Activated T-cell treated with anti-CD3 and anti-CD28 coated beads, Interleukin-2, amount 50 U/mL, for 24 hours (primary cell): ENCODE results near the gene COPG2.

Experiments
- DNase-seq: peaks from one replicate; pipeline ENCODE4 v3.0.0-alpha.2; 2020
- H3K27ac Mint-ChIP-seq: 2 replicates; pipeline ENCODE4 v1.8.0; 2020; ENCODE audit warnings: mild to moderate bottlenecking, mixed read lengths
- H3K27me3 Mint-ChIP-seq: 2 replicates; pipeline ENCODE4 v1.8.0; 2020; ENCODE audit warnings: mixed read lengths
- H3K36me3 Mint-ChIP-seq: 2 replicates; pipeline ENCODE4 v1.8.0; 2020; ENCODE audit warnings: low read depth, mixed read lengths
- H3K4me1 Mint-ChIP-seq: 2 replicates; pipeline ENCODE4 v1.8.0; 2020; ENCODE audit warnings: low read depth, mixed read lengths
- H3K4me3 Mint-ChIP-seq: 2 replicates; pipeline ENCODE4 v1.8.0; 2020; ENCODE audit warnings: mild to moderate bottlenecking, moderate library complexity, mixed read lengths
- H3K9me3 Mint-ChIP-seq: 2 replicates; pipeline ENCODE4 v1.8.0; 2020; ENCODE audit warnings: mixed read lengths

Gene COPG2

DNA sequence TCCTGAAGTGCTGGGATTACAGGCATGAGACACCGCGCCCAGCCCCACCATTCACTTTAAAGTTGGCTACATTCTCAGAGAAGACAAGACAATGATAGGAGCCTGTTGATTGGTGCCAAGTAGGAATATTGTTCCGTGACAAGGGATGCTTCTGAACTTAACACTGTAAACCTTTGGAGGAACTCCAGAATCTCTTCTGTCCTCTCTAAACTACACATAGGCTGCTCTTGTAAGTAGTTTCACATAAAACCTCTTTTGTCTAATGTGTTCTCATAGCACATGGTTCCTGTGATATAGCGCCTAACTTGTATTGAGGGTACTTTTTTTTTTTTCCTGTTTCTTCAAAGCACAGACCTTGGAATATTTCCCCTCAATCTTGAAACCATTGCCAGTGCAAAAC, 3.6 kb upstream of the COPG2 start:
- peaks cover 1% of the 10 kb centered on the region for H3K36me3 Mint-ChIP-seq
- no peak overlapping the region for H3K27ac Mint-ChIP-seq
- H3K27me3 Mint-ChIP-seq: no peaks in the 10 kb centered on the region
- no peak for DNase-seq
- H3K4me3 Mint-ChIP-seq: no peak overlapping the region
- H3K9me3 Mint-ChIP-seq: no peaks in the 10 kb centered on the region
- H3K4me1 Mint-ChIP-seq: peaks cover 18% of the 10 kb centered on the region

DNA sequence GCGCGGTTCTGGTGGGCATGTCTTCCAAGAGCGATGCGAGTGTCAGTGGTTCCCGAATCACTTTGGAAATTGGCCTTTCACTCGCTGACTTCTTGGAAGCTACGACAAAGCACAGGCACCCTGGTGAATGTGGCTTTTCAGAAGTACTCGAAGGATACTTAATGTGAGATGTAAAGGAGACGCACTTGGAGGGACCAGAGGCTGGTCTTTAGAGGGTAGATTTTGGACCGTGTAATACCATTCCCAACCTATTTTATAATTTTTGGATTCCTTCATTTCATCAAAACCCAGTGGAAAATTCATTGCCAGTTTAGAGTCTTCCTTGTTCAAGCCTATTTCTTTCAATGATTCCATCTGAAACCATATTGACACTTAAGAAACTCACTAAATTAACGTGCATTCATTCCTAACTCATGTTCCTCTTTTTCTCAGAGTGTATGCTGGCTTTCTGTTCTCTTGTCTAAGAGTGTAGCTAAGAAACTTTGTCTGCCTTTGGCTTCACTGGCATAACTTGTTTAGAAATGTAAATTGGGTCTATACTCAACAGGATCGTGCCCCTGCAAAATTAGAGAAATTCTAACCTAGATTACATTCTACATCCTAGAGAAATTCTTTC, 645 bp upstream of the COPG2 start:
- H3K4me1 Mint-ChIP-seq: peaks cover 19% of the 10 kb centered on the region
- no peak for DNase-seq
- H3K36me3 Mint-ChIP-seq: peaks cover 14% of the 10 kb centered on the region
- peak overlapping the region; percentile 85 for H3K4me3 Mint-ChIP-seq
- H3K9me3 Mint-ChIP-seq: no peaks in the 10 kb centered on the region
- peak overlapping the region; percentile 91 for H3K27ac Mint-ChIP-seq
- no peaks in the 10 kb centered on the region for H3K27me3 Mint-ChIP-seq

DNA sequence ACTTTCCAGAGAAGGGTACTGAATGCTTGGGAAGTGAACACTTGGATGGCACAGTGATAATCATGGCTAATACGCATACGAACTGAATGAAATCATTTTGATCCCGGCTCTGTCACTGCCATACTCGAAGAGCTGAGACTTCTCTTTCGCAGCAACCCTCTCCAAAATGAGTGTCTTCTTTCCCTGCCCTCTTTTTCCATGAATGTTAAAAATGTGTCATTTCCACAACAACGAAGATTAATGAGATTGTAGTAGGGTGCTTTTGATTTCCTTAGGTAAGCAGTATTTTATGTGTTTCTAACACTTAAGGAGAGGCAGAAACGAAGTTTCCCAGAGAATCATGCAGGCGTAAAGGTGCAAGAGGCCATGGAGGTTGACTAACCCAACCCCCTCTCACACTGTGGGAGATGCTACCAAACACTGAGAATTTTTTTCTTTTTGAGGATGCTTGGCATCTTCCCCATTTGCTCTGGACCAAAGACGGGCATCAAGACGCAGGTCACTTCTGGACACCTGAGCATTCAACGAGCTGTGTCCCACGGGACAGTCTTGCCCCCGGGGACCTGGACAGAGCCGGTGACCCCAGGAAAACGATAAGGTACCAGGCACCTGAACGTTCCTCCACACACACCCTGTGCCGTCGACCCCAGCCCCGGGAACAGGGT, 823 bp downstream of the COPG2 start:
- Mint-ChIP-seq H3K9me3 (no peaks in the 10 kb centered on the region), H3K36me3 (peaks cover 20% of the 10 kb centered on the region), H3K27ac (peak overlapping the region; percentile 3), H3K4me3 (peak overlapping the region; percentile 84), H3K27me3 (no peaks in the 10 kb centered on the region), H3K4me1 (peaks cover 19% of the 10 kb centered on the region)
- DNase-seq: no peak

DNA sequence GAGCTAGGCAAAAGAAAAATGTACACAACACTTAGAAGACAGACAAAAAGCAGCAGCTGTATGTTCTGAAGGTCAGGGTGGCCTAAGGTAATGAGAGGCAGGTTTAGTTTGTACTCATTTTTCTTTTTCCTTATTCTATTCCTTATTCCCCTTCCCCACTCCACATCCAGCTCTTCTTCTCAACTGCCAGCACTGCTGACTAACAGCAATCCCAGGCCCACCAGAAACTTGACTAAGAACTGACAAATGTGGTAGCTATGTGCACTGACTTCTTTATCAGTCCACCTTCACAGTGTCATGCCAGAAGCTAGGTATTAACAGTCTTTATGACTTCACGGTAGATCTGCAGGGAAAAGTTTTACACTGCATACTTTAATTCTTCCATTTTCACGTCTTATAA, 6.1 kb downstream of the COPG2 start:
- Mint-ChIP-seq H3K4me3 (no peak overlapping the region), H3K36me3 (peaks cover 59% of the 10 kb centered on the region), H3K27me3 (no peaks in the 10 kb centered on the region), H3K4me1 (peaks cover 5% of the 10 kb centered on the region), H3K9me3 (no peaks in the 10 kb centered on the region), H3K27ac (no peak overlapping the region)
- DNase-seq: no peak

DNA sequence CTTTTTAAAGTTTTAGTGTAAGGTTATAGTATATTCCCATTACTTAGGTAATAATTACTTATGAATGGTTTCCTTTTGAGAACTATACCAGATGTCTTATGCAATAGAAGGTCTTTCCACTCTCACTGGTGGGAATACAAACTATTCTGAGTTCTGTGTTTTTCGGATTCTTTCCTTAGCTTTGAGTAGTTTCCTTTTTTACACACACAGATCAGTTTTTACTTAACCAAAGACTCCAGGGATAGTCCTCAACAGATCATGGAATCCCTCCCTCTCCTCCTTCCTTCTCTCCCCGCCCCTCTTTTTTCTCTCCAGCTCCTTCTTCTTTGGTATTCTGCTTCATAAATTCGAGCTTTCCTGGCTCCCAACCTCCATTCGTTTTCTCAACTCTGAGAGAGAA, 13.3 kb downstream of the COPG2 start:
- Mint-ChIP-seq H3K27ac (no peak overlapping the region), H3K36me3 (peaks cover 49% of the 10 kb centered on the region), H3K9me3 (no peaks in the 10 kb centered on the region), H3K4me3 (no peak overlapping the region), H3K4me1 (peaks cover 19% of the 10 kb centered on the region), H3K27me3 (no peaks in the 10 kb centered on the region)
- DNase-seq: no peak

DNA sequence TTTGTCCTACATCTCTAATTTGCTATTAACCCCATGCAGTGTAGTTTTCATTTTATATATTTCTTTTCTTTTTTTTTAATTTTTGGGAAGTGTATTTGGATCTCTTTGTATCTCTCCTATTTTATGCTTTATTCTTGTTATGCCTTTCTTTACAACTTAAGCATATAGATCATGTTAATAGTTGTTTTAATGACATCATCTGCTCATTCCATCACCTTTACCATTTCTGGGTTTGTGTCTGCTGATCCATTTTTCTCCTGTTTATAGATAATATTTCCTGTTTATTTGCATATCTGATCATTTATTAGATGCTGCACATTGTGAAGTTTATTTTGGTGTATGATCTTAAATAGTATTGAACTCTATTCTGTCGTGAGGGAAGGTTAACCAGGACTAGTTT, 13.7 kb downstream of the COPG2 start:
- H3K4me1 Mint-ChIP-seq: peaks cover 23% of the 10 kb centered on the region
- no peaks in the 10 kb centered on the region for H3K27me3 Mint-ChIP-seq
- no peak for DNase-seq
- no peak overlapping the region for H3K4me3 Mint-ChIP-seq
- no peak overlapping the region for H3K27ac Mint-ChIP-seq
- peaks cover 49% of the 10 kb centered on the region for H3K36me3 Mint-ChIP-seq
- peaks cover 3% of the 10 kb centered on the region for H3K9me3 Mint-ChIP-seq

DNA sequence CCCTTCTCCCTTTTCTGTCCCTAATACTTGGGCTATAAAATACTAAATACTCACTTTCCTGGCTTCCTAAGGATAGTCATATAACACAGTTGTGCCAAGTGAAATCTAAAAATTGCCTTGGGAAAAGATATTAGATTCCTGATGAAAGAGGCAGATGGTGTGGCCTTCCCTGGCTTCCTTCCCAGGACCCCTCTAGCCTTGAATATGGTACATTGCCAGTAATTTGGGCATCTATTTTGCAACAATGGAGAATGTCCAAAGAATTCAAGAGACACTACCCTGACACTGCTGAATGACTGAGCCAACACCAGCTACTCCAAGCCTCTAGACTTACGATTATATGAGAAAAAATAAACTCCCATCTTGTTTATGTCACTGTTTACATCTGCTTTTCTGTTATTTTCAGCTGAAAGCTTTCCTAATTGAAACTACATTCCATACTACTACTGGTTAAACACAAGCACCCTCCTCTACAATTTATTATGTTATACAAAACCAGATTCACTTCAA, 17.9 kb downstream of the COPG2 start:
- no peak overlapping the region for H3K27ac Mint-ChIP-seq
- no peaks in the 10 kb centered on the region for H3K27me3 Mint-ChIP-seq
- DNase-seq: no peak
- H3K9me3 Mint-ChIP-seq: peaks cover 21% of the 10 kb centered on the region
- peaks cover 64% of the 10 kb centered on the region for H3K36me3 Mint-ChIP-seq
- H3K4me1 Mint-ChIP-seq: peaks cover 47% of the 10 kb centered on the region
- no peak overlapping the region for H3K4me3 Mint-ChIP-seq

DNA sequence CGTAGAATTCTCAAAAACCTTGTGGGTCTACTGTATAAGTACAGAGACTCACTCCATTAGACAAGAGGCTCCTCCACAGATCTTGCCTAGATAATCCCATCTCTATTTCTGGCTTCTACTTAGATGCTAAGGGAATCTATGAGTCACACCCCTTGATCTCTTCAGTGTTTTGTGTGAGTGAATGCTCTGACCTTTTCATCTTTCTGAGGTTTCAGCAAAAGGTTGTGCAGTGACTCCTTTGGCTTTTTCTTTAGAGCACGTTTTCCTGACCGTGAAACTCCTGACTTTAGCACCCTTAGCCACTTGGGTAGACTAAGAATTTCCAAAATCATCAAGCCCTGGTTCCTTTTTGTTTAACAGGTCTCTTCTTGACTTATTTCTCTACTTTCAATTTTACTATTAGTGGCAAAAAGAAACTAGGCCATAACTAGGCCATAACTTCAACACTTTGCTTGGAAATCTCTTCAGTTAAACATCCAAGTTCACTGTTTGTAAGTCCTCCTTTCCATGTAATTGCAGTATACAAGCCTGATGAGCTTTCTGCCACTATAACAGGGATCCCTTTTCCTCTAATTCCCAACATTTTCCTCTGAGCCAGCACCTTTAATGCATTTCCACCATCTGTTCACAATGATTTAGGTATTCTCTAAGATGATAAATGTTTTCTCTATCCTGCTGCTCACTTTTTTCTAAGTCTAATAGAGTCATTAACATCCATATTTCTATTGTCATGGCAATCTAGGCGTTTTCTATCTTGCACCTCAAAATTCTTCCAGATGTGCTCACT, 19.4 kb downstream of the COPG2 start:
- Mint-ChIP-seq H3K9me3 (peaks cover 21% of the 10 kb centered on the region), H3K27me3 (no peaks in the 10 kb centered on the region), H3K36me3 (peaks cover 77% of the 10 kb centered on the region), H3K27ac (peak overlapping the region; percentile 94), H3K4me1 (peaks cover 46% of the 10 kb centered on the region), H3K4me3 (peak overlapping the region; percentile 41)
- DNase-seq: no peak

DNA sequence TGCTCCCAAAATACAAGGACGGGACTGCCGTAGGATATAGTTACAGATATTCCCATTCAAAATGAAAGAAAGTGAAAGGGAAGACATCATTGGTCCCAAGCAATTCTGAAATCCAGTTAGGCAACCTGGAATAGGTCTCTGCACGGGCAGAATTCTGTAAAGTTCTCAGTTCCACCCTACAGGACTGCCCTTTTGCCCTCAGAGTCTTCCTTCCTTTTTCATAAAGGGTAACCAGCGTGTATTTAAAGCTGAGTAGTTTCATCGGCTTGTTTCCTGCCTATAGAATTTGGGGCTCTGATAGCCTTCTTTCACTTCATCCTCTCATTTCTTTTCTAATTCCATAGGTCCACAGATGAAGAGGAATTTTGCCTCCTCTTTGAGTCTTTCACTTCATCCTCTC, 20.0 kb downstream of the COPG2 start:
- H3K4me3 Mint-ChIP-seq: peak overlapping the region; percentile 41
- H3K36me3 Mint-ChIP-seq: peaks cover 76% of the 10 kb centered on the region
- peaks cover 21% of the 10 kb centered on the region for H3K9me3 Mint-ChIP-seq
- H3K4me1 Mint-ChIP-seq: peaks cover 40% of the 10 kb centered on the region
- H3K27ac Mint-ChIP-seq: peak overlapping the region; percentile 94
- DNase-seq: no peak
- H3K27me3 Mint-ChIP-seq: no peaks in the 10 kb centered on the region

DNA sequence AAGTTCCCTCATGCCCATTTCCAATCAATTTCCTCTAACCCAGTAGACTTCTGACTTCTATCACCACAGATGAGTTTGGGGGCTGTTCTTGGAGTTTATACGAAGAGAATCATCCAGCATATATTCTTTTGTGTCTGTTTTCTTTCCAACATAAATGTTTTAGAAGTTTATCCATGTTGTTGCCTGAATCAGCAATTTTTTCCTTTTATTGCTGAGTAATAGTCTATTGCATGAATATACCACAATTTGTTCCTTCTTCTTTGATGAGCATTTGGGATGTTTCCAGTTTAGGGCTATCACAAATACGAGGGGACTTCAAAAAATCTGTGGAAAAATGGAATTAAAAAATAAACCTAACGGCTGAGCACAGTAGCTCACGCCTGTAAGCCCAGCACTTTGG, 26.2 kb downstream of the COPG2 start:
- Mint-ChIP-seq H3K27me3 (no peaks in the 10 kb centered on the region), H3K9me3 (peaks cover 9% of the 10 kb centered on the region), H3K27ac (peak overlapping the region; percentile 72), H3K36me3 (peaks cover 70% of the 10 kb centered on the region), H3K4me1 (peaks cover 21% of the 10 kb centered on the region), H3K4me3 (no peak overlapping the region)
- DNase-seq: no peak

DNA sequence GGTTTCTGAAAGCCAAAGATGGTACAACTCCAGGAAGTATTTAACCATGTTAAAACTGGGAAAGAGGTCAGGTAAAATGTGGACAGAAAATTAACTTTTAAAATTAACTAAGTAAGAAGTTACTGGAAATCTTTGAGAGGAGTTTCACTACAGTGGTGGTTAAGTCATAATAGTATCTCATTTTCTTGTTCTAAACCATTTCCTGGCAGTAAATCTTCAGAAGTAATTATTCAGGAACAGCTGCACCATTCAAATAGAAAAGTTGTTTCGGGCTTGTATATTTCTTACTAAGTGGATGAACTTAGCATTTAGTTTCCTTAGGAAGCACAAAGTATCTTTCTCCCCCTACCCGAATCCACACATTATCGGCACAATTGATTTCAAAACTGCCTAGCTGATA, 27.1 kb downstream of the COPG2 start:
- Mint-ChIP-seq H3K4me3 (peak overlapping the region; percentile 9), H3K9me3 (peaks cover 13% of the 10 kb centered on the region), H3K27me3 (no peaks in the 10 kb centered on the region), H3K27ac (peak overlapping the region; percentile 72), H3K4me1 (peaks cover 18% of the 10 kb centered on the region), H3K36me3 (peaks cover 69% of the 10 kb centered on the region)
- no peak for DNase-seq

DNA sequence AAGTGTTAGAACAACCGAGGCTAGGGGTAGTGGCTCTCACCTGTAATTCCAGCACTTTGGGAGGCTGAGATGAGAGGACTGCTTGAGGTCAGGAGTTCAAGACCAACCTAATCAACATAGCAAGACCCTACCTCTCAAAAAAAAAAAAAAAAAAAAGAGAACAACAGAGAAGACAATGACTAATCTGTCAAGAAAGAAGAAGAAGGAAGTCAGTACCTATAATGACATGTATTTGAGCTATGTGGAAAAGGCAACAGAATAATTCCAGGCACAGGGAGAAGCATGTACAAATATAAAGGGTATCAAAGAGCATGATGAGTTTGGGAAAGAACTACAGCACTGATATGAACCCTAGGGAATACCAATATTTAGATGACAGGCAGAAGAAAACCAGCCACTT, 27.5 kb downstream of the COPG2 start:
- H3K27ac Mint-ChIP-seq: peak overlapping the region; percentile 72
- peaks cover 65% of the 10 kb centered on the region for H3K36me3 Mint-ChIP-seq
- no peak for DNase-seq
- H3K9me3 Mint-ChIP-seq: peaks cover 14% of the 10 kb centered on the region
- no peaks in the 10 kb centered on the region for H3K27me3 Mint-ChIP-seq
- peaks cover 18% of the 10 kb centered on the region for H3K4me1 Mint-ChIP-seq
- H3K4me3 Mint-ChIP-seq: peak overlapping the region; percentile 2

DNA sequence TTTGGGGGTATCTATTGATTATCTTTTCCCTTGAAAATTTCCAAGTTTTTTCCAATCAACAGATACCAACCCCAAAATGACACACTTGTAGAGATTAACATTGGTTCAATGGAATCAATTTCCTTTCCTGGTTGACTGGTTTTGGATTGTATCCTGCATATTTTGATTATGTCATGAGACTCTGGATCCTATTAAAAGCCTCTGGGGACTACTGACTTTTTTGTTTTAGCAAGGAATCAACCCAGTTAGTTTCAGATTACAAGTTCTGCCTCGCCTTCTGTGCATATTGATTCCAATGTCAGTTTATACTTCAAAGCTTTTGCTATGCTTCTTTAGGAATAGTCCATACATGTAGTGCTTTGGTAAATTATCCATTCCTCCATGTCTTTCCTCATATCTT, 29.2 kb downstream of the COPG2 start:
- Mint-ChIP-seq H3K4me1 (peaks cover 18% of the 10 kb centered on the region), H3K4me3 (no peak overlapping the region), H3K9me3 (peaks cover 22% of the 10 kb centered on the region), H3K36me3 (peaks cover 57% of the 10 kb centered on the region), H3K27ac (no peak overlapping the region), H3K27me3 (no peaks in the 10 kb centered on the region)
- DNase-seq: no peak

DNA sequence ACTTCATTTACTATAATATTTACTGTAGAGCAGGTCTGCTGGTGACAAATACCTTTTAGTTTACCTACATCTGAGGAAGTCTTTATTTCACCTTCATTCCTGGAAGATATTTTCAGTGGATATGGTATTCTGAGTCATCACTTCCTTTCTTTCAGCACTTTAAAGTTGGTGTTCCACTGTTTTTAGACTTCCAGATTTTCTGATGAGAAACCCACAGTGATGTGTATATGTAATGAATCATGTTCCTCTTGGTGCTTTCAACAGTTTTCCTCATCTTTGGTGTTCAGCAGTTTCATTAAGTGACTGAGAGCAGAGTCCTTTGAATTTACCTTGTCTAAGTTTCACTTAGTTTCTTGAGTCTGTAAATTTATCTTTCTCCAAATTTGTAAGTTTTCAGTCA, 36.4 kb downstream of the COPG2 start:
- Mint-ChIP-seq H3K4me1 (peaks cover 6% of the 10 kb centered on the region), H3K27ac (no peak overlapping the region), H3K4me3 (no peak overlapping the region), H3K27me3 (no peaks in the 10 kb centered on the region), H3K36me3 (peaks cover 20% of the 10 kb centered on the region), H3K9me3 (peaks cover 50% of the 10 kb centered on the region)
- no peak for DNase-seq

DNA sequence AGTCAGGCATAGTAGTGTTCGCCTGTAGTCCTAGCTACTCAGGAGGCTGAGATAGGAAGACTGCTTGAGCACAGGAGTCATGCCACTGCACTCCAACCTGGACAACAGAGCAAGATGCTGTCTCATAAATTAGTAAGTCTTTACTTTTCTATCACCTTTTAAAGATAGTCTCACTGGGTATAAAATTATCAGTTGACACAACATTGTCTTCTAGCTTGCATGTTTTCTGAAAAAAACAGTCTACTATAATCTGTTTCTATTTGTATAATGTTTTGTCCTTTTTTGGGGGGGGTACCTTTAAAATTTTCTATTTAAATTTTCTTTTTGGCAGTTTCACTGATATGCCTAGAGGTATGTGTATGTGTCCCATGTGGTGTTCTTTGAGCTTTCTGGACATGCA, 39.6 kb downstream of the COPG2 start:
- Mint-ChIP-seq H3K9me3 (peaks cover 47% of the 10 kb centered on the region), H3K27me3 (no peaks in the 10 kb centered on the region), H3K27ac (no peak overlapping the region), H3K36me3 (peaks cover 25% of the 10 kb centered on the region), H3K4me3 (no peak overlapping the region), H3K4me1 (peaks cover 6% of the 10 kb centered on the region)
- no peak for DNase-seq
